AG10803 (cell line): ENCODE measurements around the gene AFF3.
A peak's percentile ranks its signal among the peaks of the same experiment; 100 is the strongest.

Source experiments
- DNase-seq: peaks from one replicate; pipeline ENCODE4 v3.0.0; 2010; ENCODE audit warnings: low read depth
- H3K4me3 ChIP-seq: 2 replicates; pipeline ENCODE4 v1.5.1; 2011; ENCODE audit warnings: mild to moderate bottlenecking, low read length, control low read depth
- TF ChIP-seq, protein P1 (sequence below): conservative IDR thresholded peaks from 2 replicates; pipeline ENCODE4 v1.5.1; 2011; ENCODE audit warnings: mild to moderate bottlenecking, low read length, control low read depth, inconsistent platforms

The AFF3 gene

DNA sequence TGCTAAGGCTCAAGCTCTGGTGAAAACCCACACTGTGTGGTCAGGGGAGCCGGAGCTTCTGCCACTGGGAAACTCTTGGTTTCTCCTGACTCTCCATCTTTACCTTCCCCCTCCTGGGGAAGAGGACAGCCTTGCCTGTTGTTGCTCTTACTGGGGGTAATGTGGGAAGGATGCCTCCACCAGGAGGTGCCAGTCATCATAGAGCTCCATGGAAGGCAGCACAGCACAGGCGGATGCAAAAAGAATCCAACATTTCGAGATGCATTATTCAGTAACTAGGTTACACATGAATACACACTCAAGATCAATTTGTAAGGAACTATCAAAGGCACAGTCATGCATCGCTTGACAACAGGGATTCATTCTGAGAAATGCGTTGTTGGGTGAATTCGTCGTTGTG is 322.6 kb downstream of the AFF3 start:
- TF ChIP-seq, protein P1, sequence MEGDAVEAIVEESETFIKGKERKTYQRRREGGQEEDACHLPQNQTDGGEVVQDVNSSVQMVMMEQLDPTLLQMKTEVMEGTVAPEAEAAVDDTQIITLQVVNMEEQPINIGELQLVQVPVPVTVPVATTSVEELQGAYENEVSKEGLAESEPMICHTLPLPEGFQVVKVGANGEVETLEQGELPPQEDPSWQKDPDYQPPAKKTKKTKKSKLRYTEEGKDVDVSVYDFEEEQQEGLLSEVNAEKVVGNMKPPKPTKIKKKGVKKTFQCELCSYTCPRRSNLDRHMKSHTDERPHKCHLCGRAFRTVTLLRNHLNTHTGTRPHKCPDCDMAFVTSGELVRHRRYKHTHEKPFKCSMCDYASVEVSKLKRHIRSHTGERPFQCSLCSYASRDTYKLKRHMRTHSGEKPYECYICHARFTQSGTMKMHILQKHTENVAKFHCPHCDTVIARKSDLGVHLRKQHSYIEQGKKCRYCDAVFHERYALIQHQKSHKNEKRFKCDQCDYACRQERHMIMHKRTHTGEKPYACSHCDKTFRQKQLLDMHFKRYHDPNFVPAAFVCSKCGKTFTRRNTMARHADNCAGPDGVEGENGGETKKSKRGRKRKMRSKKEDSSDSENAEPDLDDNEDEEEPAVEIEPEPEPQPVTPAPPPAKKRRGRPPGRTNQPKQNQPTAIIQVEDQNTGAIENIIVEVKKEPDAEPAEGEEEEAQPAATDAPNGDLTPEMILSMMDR: no peak
- H3K4me3 ChIP-seq: no peak overlapping the region
- no peak for DNase-seq

DNA sequence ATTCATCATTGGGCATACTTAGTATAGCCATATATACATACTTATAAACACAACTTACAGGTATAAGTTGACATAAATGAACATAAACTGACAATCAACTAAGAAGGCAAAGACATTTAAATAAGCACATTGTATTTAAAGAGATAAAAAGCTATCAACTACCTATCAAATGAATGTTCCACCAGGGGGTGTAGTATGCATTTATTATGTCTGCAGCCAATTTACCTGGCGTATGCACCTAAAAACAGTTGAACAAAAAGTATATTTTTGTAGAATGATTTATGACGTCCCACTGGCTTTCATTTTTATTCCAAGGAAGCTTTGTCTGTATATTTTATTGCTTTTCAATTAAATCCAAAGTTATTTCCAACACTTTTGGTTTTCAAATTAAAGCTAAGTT is 323.5 kb downstream of the AFF3 start:
- TF ChIP-seq, protein P1: peak; percentile 27
- DNase-seq: no peak
- H3K4me3 ChIP-seq: no peak overlapping the region

DNA sequence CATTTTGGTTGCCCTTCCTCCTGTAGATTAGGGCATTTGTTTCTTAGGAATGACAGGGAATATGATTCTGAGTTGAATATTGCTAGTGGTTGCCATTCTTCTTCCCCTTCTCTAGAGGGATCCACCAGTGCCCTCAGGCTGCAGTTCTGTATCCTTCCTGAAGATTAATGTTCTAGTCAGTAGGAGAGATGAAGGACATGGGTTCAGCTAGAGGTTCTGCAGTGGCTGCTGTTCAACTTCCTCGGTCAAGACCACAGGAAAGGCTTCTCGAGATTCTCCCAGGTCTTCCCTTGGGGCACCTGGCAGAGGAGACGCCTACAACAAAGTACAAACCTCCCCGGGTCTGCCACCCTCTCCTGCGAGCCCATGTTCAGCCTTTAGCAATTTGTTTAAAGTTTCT is 325.5 kb downstream of the AFF3 start:
- TF ChIP-seq, protein P1: no peak
- DNase-seq: no peak
- no peak overlapping the region for H3K4me3 ChIP-seq

DNA sequence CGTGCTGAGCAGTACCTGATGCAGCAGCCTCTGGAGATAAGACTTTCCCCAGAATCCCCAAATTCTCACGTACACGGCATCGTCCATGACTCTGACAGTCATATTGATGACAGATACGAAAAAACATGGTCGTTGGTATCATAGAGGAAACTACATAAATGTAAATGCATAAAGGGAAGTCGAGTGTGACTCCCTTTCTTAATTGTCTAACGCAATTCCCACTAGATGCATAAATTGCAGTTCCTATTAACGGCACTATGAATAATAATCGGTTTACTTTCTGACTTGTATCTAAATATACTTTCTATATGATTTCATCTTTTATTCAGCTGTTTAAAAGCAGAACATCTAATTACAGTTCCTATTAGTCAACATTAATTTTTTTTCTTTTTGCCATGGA is 330.0 kb downstream of the AFF3 start:
- no peak overlapping the region for H3K4me3 ChIP-seq
- TF ChIP-seq, protein P1: no peak
- no peak for DNase-seq

DNA sequence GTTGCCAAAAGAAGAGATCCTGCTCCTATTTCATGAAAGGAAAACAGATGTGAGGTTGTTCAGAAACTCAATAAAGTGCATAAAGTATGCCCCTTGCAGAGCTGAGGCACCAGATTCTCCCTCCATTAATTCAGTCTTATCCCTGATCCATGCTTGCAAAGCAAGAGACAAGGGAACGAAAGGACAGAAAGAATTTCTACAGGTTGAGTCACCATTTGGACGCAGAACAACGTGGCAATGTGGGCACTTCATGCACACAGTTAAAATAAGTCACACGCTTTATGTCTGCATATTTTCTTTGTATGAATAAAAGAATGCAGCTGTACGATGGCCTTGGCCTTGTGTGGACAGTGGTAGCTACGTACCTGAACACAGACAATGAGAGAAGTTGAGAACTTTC is 330.8 kb downstream of the AFF3 start:
- TF ChIP-seq, protein P1: no peak
- no peak overlapping the region for H3K4me3 ChIP-seq
- DNase-seq: peak; percentile 73

DNA sequence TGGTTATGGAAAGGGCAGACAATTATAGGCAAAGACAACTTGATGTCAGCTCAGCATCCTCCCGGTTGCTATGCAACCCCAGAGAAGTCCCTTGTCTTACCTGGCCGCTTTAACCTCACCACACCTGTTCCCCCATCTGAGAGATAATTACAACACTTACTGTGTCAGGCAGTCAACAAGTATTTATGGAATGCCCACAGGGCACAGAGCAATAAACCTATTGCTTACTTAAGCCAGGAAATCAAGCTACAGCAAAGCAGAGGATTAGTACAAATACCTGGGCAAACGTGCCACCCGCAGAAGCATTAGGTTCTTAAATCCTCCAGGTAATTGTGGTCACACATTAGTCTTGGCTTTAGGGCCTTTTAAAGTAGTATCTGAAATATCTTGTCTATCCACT is 332.2 kb downstream of the AFF3 start:
- no peak for DNase-seq
- TF ChIP-seq, protein P1: no peak
- no peak overlapping the region for H3K4me3 ChIP-seq

DNA sequence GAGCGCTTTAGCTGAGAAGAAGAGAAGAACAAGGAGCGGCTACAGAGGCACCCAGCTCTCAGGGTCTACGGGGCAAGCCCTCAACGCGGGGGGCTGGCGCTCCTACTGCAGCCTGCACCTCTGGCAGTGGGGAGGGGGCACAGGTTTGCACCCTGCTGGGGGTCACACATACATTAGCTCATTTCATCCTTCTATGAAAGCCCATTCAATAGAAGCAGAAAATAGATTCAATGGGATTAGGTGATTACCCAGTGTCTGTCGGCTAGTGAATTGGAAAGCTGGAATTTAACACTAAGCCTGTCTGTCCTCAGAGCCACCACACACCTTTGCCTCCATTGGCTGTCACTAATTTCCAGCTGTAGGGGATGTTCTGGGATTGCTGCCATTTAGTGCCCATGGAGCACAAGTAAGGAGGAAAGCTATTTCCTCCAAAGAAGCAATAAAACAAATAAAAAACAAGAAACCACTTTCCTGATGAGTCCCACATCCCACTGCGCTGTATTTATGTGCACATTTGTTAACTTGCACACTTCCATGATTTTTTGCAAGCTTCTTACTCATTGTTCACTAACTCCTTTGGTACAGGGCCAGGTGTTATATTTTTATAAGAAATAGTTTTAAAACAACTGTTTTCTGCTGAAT is 333.0 kb downstream of the AFF3 start:
- TF ChIP-seq, protein P1: no peak

More for the DNA sequence above, 333.0 kb downstream of the AFF3 start:
- DNase-seq: no peak
- H3K4me3 ChIP-seq: no peak overlapping the region
